ENCODE results near the gene NAGA.

DNA sequence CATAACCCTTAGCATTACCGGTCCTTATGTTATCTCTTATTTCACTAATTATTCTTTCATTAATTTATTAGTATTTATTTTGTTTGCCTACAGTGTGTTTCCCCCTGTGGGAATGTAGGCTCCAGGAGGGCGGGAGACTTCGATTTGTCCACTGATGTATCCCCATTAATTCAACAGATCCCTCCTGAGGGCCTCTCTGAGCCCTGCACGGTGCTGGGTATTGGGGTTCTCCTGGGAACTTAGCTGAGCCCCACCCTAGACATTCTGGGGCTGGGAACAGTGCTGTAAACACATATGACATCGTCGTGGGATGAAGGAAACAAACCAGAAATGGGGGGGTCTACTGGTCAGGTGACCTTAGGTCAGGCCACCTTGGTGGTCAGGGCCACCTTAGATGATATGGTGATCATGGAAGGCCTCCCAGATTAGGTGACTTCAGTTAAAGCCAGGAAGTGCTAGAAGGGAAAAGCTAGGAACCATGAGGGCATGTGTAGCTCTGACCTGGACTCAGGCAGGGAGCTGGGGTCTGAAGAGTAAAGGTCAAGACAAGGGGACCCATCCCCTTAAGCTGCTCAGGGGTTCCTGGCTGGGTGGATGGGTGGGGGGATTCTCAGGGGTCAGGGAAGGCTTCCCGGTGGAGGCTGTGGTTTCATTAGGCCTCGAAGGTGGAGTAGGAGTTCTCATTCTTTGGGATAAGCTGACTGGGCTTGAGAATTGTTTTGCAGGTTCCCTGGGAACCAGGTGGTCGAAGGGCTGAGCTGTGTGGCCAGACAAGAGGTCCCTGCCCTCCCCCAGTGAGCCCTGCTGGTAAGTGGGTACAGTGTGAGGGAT, 4.4 kb upstream of the NAGA start:
- TF ChIP-seq, protein P1, sequence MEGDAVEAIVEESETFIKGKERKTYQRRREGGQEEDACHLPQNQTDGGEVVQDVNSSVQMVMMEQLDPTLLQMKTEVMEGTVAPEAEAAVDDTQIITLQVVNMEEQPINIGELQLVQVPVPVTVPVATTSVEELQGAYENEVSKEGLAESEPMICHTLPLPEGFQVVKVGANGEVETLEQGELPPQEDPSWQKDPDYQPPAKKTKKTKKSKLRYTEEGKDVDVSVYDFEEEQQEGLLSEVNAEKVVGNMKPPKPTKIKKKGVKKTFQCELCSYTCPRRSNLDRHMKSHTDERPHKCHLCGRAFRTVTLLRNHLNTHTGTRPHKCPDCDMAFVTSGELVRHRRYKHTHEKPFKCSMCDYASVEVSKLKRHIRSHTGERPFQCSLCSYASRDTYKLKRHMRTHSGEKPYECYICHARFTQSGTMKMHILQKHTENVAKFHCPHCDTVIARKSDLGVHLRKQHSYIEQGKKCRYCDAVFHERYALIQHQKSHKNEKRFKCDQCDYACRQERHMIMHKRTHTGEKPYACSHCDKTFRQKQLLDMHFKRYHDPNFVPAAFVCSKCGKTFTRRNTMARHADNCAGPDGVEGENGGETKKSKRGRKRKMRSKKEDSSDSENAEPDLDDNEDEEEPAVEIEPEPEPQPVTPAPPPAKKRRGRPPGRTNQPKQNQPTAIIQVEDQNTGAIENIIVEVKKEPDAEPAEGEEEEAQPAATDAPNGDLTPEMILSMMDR (IDR thresholded peaks at IDR 0.05), result no peak
- no peak for TF ChIP-seq POLR2A (IDR thresholded peaks at IDR 0.05)
